Measurements from ENCODE around the gene CNPPD1.

The CNPPD1 gene

DNA sequence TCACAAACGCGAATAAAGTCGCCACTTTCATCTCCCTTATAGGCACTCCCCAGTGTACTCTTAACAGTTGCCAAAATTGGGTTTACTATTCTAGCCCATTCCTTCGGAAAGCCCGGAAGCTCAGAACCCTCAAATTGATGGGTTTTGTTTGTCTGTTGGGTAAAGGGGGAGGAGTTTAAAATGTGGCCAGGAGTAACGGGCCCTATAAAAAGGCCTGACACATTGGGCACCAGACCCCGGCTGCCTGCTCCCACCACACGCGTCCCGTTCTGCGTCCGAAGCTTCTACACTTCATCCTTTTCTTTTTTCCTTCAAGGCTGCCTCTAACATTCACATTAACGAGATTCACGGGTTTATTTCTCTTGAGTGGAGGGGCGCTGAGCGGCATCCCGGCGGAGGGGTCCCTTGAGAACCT, 16.9 kb downstream of the CNPPD1 start:
- in situ Hi-C loops (cut with MboI; ENCODE audit: low pct_unique_long_range_greater_than_20kb, low sequenced_read_pairs, unreplicated experiment): loop anchor here (10.0 kb wide), 1 partner anchor 115 kb away; the partner anchor contains the start of gene CFAP65
- TF ChIP-seq, protein P1, sequence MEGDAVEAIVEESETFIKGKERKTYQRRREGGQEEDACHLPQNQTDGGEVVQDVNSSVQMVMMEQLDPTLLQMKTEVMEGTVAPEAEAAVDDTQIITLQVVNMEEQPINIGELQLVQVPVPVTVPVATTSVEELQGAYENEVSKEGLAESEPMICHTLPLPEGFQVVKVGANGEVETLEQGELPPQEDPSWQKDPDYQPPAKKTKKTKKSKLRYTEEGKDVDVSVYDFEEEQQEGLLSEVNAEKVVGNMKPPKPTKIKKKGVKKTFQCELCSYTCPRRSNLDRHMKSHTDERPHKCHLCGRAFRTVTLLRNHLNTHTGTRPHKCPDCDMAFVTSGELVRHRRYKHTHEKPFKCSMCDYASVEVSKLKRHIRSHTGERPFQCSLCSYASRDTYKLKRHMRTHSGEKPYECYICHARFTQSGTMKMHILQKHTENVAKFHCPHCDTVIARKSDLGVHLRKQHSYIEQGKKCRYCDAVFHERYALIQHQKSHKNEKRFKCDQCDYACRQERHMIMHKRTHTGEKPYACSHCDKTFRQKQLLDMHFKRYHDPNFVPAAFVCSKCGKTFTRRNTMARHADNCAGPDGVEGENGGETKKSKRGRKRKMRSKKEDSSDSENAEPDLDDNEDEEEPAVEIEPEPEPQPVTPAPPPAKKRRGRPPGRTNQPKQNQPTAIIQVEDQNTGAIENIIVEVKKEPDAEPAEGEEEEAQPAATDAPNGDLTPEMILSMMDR (IDR thresholded peaks at IDR 0.05; ENCODE audit: extremely low read depth, insufficient read depth, missing control alignments): no peak
- no peak for DNase-seq (ENCODE audit: low spot score)

DNA sequence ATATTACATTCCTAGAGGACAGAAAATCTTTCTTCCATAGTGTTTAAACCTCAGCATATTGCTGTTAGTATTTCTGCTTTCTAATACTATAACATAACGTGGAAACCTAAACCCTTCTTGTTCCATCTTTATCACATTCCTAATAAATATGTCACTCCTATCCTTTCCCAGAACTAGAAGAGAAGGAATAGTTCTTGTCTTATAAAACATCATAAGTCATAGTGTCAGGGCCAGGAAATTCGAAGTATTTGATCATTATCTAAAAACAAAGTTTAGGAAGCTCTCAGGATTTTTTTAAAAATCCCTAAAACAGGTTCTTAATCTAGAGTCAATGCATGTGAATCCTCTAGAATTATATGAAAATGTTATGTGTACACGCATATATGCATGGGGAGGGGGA, 18.1 kb downstream of the CNPPD1 start:
- TF ChIP-seq, protein P1 (IDR thresholded peaks at IDR 0.05; ENCODE audit: extremely low read depth, insufficient read depth, missing control alignments): no peak
- in situ Hi-C loops (cut with MboI; ENCODE audit: low pct_unique_long_range_greater_than_20kb, low sequenced_read_pairs, unreplicated experiment): loop anchor here (10.0 kb wide), 1 partner anchor 114 kb away; the partner anchor contains the start of gene CFAP65
- no peak for DNase-seq (ENCODE audit: low spot score)

DNA sequence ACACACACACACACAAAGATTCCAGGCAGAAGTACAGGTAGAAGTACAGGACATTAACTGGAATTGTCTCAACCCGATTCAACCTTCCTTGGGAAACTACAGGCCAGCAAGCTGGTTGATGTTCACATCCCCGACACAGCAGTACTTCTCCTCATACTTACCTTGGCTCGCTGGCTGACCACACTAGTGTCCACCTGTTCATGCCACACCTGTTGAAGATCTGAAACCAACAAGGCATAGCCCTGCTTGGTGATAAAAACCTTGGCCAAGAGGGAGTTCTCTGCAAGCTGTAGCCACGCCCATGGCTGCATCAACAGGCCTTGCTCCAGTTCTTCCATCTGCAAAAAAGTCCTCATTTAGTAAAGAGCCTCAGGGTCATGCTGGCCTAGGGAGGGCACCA, 18.7 kb downstream of the CNPPD1 start:
- no peak for DNase-seq (ENCODE audit: low spot score)
- in situ Hi-C loops (cut with MboI; ENCODE audit: low pct_unique_long_range_greater_than_20kb, low sequenced_read_pairs, unreplicated experiment): loop anchor here (10.0 kb wide), 1 partner anchor 113 kb away; the partner anchor contains the start of gene CFAP65
- TF ChIP-seq, protein P1 (IDR thresholded peaks at IDR 0.05; ENCODE audit: extremely low read depth, insufficient read depth, missing control alignments): no peak

DNA sequence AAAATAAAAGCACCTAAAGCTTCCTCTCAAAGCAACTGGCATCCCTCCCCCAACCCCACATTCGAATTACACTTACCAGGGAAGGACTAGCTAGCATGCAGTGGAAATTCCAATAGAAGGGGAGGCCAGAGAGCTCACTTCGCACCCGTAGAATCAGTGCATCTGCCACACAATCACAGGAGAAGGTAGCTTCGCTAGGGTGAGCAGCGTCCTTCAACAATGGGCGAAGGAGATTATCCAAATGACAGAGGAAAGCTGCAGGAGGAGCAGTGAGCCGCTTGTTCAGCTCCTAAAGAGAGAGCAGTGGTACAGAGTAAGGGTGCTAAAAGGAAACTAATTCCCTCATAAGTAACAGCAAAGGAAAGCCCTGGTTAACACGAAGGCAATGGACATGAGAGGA, 19.3 kb downstream of the CNPPD1 start:
- in situ Hi-C loops (cut with MboI; ENCODE audit: low pct_unique_long_range_greater_than_20kb, low sequenced_read_pairs, unreplicated experiment): loop anchor here (10.0 kb wide), 1 partner anchor 113 kb away; the partner anchor contains the start of gene CFAP65
- DNase-seq (ENCODE audit: low spot score): no peak
- TF ChIP-seq, protein P1 (IDR thresholded peaks at IDR 0.05; ENCODE audit: extremely low read depth, insufficient read depth, missing control alignments): no peak

DNA sequence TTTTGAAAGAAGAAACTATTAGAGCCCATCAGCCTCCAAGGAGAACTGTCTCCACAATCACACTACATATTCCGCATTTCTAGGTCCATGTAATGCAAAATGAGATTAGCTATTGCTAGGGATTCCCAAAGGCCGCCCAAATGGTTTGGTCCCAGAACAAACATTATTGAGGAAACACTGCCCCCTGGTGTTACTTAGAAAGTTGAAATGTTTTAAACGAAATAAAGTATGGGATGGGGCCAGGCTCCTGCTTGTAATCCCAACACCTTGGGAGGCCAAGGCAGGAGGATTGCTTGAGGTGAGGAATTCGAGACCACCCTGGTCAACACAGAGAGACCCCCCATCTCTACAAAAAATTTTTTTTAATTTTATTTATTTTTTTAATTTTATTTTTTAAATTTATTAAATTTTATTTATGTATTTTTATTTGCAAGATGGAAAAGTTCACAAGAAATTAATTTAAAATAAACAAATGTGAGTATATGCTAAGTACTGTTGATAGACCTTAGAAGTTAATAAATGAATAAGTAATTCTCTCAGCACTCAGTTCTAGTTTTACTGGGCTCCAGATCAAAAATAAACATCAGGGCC, 21.6 kb downstream of the CNPPD1 start:
- peak; percentile 65 for DNase-seq (ENCODE audit: low spot score)
- TF ChIP-seq, protein P1 (IDR thresholded peaks at IDR 0.05; ENCODE audit: extremely low read depth, insufficient read depth, missing control alignments): peak; percentile 52
- in situ Hi-C loops (cut with MboI; ENCODE audit: low pct_unique_long_range_greater_than_20kb, low sequenced_read_pairs, unreplicated experiment): loop anchor here (10.0 kb wide), 1 partner anchor 110 kb away; the partner anchor contains the start of gene CFAP65

DNA sequence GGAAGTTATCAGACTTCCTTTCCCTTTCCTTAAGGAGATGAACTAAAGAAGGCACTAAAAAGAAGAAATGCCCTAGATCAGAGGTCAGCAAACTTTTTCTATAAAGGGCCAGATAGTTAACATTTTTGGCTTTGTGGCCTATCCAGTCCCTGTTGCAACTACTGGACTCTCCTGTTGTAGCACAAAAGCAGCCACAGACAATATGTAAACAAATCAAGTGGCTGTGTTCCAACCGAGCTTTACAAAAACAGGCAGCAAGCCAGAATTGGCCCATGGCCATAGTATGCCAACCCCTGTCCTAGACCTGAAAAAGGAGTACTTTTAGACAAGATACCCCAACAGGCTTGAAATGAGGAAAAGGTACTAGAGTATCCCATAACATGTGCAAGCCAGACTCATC, 27.1 kb downstream of the CNPPD1 start:
- TF ChIP-seq, protein P1 (IDR thresholded peaks at IDR 0.05; ENCODE audit: extremely low read depth, insufficient read depth, missing control alignments): no peak
- no peak for DNase-seq (ENCODE audit: low spot score)
- in situ Hi-C loops (cut with MboI; ENCODE audit: low pct_unique_long_range_greater_than_20kb, low sequenced_read_pairs, unreplicated experiment): loop anchor here (10.0 kb wide), 1 partner anchor 105 kb away; the partner anchor contains the start of gene CFAP65
